Progenitor cell of endocrine pancreas (in vitro differentiated cells): ENCODE measurements around the gene ZNF804A. TPM values are rescaled to one million over a fixed set of nuclear protein-coding genes. Genes with fewer than 3 reads are reported as not detected.

Source experiments
- DNase-seq: peaks from one replicate; pipeline ENCODE4 v3.0.0; 2021; ENCODE audit warnings: low spot score; ENCODE audit not compliant: unreplicated experiment
- H3K27ac Mint-ChIP-seq: 2 replicates; pipeline ENCODE4 v1.8.0; 2021; ENCODE audit warnings: mild to moderate bottlenecking, moderate library complexity, mixed read lengths
- H3K27me3 Mint-ChIP-seq: 2 replicates; pipeline ENCODE4 v1.8.0; 2021; ENCODE audit warnings: mixed read lengths
- H3K36me3 Mint-ChIP-seq: 2 replicates; pipeline ENCODE4 v1.8.0; 2022; ENCODE audit warnings: mixed read lengths; ENCODE audit not compliant: insufficient read depth
- H3K4me1 Mint-ChIP-seq: 2 replicates; pipeline ENCODE4 v1.8.0; 2021; ENCODE audit warnings: low read depth, mixed read lengths
- H3K4me3 Mint-ChIP-seq: 2 replicates; pipeline ENCODE4 v1.8.0; 2021; ENCODE audit warnings: low read depth, mild to moderate bottlenecking, moderate library complexity, mixed read lengths
- H3K9me3 Mint-ChIP-seq: 2 replicates; pipeline ENCODE4 v1.8.0; 2021; ENCODE audit warnings: low read depth, mixed read lengths
- CTCF ChIP-seq: fragments of 200-600 bp; sonication (generic); IDR thresholded peaks from one replicate; pipeline ENCODE4 v1.5.0; 2021; ENCODE audit warnings: antibody characterized with exemption, mild to moderate bottlenecking; ENCODE audit not compliant: unreplicated experiment
- total RNA-seq: library from RNA; stranded (reverse); gene quantifications from 2 replicates; pipeline ENCODE4 v1.2.1, GENCODE V29; 2021

The ZNF804A gene
- total RNA-seq, 1 donor from 2014 or later, result not detected

- Mint-ChIP-seq H3K27ac (no peak overlapping the region), H3K36me3 (no peaks in the 10 kb centered on the region), H3K9me3 (no peaks in the 10 kb centered on the region), H3K4me3 (no peak overlapping the region), H3K4me1 (no peaks in the 10 kb centered on the region), H3K27me3 (peaks cover 6% of the 10 kb centered on the region)
- DNase-seq, result no peak
- no peak for TF ChIP-seq CTCF
Measured at GRCh38 chr2:184589261-184589660, 9.1 kb upstream of the ZNF804A start.

GRCh38 chr2:184596819-184597411 is 1.4 kb upstream of the ZNF804A start:
- Mint-ChIP-seq H3K27ac (peak overlapping the region; percentile 88), H3K4me3 (peak overlapping the region; percentile 69), H3K27me3 (peaks cover 53% of the 10 kb centered on the region), H3K9me3 (no peaks in the 10 kb centered on the region), H3K36me3 (no peaks in the 10 kb centered on the region), H3K4me1 (peaks cover 13% of the 10 kb centered on the region)
- TF ChIP-seq CTCF, result no peak
- no peak for DNase-seq

GRCh38 chr2:184597571-184597991 is 748 bp upstream of the ZNF804A start:
- no peak for DNase-seq
- H3K27me3 Mint-ChIP-seq, result peaks cover 51% of the 10 kb centered on the region
- peaks cover 13% of the 10 kb centered on the region for H3K4me1 Mint-ChIP-seq
- no peaks in the 10 kb centered on the region for H3K36me3 Mint-ChIP-seq
- H3K27ac Mint-ChIP-seq, result peak overlapping the region; percentile 88
- TF ChIP-seq CTCF, result no peak
- peak overlapping the region; percentile 69 for H3K4me3 Mint-ChIP-seq
- no peaks in the 10 kb centered on the region for H3K9me3 Mint-ChIP-seq

- no peak for TF ChIP-seq CTCF
- no peaks in the 10 kb centered on the region for H3K36me3 Mint-ChIP-seq
- peak overlapping the region; percentile 69 for H3K4me3 Mint-ChIP-seq
- H3K9me3 Mint-ChIP-seq, result no peaks in the 10 kb centered on the region
- H3K27me3 Mint-ChIP-seq, result peaks cover 47% of the 10 kb centered on the region
- H3K27ac Mint-ChIP-seq, result no peak overlapping the region
- no peak for DNase-seq
- H3K4me1 Mint-ChIP-seq, result peaks cover 13% of the 10 kb centered on the region
Measured at GRCh38 chr2:184598002-184598315, 370 bp upstream of the ZNF804A start.

- Mint-ChIP-seq H3K4me1 (peaks cover 13% of the 10 kb centered on the region), H3K36me3 (no peaks in the 10 kb centered on the region), H3K4me3 (peak overlapping the region; percentile 72), H3K27me3 (peaks cover 47% of the 10 kb centered on the region), H3K27ac (no peak overlapping the region), H3K9me3 (no peaks in the 10 kb centered on the region)
- DNase-seq, result no peak
- TF ChIP-seq CTCF, result no peak
Measured at GRCh38 chr2:184599054-184599871, 934 bp downstream of the ZNF804A start.
